Mammary microvascular endothelial cell (primary cell): ENCODE measurements around the gene SLC44A4. TPM values are rescaled to one million over a fixed set of nuclear protein-coding genes. Genes with fewer than 3 reads are reported as not detected.

ENCODE experiments used
- total RNA-seq: library from RNA; depleted of rRNA; stranded (reverse); fragments of >200 nt; gene quantifications from 2 replicates; pipeline ENCODE4 v1.2.3, GENCODE V29; 2015

SLC44A4 gene
- total RNA-seq = 0.30 and 0.33 TPM in 2 replicates

DNA sequence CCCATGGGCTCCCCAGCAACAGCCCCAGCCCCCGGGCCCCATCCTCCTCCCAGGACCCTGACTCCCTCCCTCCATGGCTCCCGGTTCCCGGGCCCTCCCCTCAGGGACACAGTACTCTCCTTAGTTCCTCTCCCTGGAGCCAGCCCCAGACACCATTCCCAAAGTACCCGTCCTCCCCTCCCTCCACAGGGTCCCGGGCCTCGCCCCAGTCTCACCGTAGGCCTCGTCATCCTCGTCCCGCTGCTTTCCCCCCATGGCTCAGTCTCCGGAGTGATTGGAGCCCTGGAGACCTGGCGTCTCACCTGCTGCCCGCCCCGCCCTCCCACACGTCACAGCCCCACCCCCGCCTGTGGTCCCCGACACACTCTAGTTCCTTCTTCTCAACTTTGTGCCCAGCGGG, at the start of gene SLC44A4:
TSS of gene SLC44A4 (minus strand) at position 272 of the 400 bp plus-strand sequence. CDS start at position 255, 17 bp downstream.

DNA sequence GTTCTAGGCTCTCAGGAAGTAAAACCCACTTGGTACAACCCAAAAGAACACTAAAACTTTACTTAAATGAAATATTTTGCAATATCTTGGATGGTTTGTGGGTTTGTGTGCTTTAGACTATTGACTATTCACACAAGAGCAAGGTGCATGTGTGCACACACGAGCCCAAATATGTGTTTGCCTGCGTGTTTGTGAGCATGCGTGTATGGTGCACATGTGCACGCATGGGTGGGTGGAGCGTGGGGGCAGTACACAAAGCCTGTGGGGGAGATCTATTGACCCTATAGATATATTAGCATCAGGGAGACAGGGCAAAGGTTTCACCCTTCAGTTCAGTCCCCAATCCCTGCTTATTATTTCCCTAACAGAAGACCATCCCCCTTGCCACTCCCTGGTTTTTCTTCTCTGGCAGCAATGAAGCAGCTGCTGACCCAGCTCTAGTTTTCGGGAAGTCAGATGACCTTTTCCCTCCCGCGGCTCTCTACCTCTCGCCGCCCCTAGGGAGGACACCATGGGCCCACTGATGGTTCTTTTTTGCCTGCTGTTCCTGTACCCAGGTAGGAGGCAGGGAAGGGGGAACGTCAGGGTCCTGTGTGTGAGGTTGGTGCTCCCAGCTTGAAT, 48.6 kb upstream of the SLC44A4 start, which contains the start of gene C2:
TSS of gene C2 (plus strand) at position 476 of the 621 bp plus-strand sequence. CDS start at position 512, 36 bp downstream.

DNA sequence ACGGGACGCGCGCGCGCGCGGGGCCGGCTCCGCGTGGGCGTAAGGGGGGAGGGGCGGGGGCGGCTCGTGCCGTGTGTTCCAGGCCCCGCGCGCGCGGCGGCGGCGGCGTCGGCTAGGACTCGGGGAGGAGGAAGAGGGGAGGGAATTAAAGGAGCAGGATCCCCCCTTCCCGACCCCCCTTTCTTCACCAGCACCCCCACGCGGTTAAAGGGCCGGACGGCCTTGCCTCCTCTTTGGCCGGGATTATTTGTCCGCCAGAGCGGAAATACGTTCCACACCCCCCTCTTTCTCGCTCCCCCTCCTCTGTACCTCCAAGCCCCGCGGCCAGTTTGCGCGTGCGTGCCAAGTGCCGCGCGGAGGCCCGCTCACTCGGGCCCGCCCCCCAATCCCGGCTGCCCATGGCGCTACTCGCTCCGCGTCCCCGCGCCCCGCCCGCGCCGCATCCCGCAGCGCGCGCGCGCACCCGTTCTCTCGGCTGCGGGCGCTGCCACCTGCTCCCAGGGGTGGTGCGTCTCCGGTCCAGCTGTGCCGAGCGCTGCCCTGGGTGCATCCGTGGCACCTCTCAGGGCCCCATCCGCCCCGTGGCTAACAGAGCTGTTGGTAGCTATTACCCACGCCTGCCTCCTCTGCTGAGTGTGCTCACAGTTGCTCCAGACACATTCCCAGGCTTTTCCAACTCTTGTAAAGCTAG, 23.3 kb upstream of the SLC44A4 start, which contains the start of gene ZBTB12:
TSS of gene ZBTB12 (minus strand) at position 134 of the 691 bp plus-strand sequence. CDS start 781 bp downstream, outside the sequence.

DNA sequence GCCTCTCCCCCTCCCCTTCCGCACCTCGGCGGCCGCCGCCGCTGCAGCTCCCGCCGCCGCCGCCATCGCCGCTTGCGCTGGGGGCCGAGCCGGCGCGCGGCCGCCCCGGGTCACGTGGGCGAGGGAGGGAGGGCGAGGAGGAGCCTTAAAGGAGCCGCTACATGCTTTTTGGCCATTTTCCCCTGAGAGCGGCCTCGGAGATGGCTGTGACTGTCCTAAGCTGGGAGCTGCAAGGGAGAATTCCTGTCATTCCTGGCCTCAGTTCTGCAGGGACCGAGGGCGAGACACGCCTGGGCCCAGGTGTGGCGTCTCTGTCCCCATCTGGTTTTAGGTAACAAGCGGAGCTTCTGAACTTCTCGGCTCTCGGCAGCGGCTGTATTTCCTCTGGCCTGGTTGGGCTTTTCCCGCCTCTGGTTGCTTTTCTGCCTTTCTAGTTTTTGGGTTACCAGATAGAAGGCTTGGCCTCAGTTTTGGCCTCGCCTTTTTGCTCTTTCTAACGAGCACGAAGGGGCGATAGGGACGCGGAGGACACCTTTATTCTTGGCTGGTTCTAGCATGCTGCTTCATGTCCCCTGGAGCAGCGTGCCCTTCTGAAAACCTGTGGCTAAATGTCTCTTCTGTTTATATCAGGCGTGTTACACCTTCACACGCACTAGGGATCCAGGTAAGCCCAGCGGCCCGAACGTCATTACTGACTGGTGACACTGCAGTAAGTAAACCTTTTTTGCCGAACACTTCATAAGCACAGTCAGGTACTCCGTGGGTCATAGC, 19.0 kb upstream of the SLC44A4 start, which contains the start of gene EHMT2:
TSS of gene EHMT2 (minus strand) at position 87 of the 771 bp plus-strand sequence. CDS start at position 66, 21 bp downstream.

DNA sequence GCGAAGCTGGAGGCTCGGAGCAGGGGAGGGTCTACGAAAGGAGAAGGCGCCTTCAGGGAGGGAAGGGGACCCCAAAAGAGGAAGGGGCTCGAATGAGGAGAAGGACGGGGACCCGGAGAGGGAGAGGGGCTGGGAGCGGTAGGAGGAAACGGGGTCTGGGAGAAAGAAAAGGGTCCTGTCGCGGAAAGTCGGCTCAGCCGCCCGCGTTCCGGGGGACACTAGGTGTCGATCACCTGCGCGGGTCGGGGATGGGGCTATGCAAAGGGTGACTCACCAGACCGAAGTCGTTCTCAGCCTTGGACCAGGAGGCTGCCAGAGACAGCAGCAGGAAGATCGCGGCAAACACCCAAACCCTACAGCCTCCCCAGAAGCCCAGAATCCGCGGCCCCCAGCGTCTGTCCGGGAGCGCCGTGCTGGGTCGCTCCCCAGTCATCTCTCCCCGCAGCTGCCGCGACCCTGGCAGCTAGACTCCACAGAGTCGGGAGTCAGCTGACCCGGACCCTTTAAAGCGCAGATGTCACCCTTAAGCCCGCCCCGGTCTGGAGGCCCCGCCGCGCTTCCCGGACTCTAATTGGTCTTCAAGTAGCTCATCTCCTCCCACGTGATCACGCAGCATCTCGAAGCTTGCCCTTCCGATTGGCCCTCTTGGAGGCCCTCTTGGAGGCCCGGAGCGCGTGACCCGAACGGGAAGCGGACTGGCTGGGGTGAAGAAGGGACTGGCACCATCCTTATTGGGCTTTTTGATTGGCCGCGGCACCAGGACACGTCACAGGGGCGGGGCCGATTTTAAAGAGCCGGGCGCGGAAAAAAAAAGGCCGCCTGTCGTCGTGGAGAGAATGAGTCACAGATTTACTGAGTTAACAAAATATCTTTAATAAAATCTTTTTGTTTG, 16.2 kb downstream of the SLC44A4 start, which contains the start of gene NEU1:
TSS of gene NEU1 (minus strand) at position 478 of the 892 bp plus-strand sequence. CDS start at position 433, 45 bp downstream.

DNA sequence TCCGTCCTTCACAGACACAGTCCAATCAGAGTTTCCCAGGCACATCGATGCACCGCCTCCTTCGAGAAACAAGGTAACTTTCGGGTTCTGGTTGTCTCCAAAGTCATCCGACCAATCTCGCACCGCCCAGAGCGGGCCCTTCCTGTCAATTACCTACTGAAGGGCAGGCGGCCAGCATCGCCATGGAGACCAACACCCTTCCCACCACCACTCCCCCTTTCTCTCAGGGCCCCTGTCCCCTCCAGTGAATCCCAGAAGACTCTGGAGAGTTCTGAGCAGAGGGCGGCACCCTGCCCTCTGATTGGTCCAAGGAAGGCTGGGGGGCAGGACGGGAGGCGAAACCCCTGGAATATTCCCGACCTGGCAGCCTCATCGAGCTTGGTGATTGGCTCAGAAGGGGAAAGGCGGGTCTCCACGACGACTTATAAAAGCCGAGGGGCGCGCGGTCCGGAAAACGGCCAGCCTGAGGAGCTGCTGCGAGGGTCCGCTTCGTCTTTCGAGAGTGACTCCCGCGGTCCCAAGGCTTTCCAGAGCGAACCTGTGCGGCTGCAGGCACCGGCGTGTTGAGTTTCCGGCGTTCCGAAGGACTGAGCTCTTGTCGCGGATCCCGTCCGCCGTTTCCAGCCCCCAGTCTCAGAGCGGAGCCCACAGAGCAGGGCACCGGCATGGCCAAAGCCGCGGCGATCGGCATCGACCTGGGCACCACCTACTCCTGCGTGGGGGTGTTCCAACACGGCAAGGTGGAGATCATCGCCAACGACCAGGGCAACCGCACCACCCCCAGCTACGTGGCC, 51.3 kb downstream of the SLC44A4 start, which contains the start of gene HSPA1B:
TSS of gene HSPA1B (plus strand) at position 453 of the 794 bp plus-strand sequence. CDS start at position 666, 213 bp downstream.

DNA sequence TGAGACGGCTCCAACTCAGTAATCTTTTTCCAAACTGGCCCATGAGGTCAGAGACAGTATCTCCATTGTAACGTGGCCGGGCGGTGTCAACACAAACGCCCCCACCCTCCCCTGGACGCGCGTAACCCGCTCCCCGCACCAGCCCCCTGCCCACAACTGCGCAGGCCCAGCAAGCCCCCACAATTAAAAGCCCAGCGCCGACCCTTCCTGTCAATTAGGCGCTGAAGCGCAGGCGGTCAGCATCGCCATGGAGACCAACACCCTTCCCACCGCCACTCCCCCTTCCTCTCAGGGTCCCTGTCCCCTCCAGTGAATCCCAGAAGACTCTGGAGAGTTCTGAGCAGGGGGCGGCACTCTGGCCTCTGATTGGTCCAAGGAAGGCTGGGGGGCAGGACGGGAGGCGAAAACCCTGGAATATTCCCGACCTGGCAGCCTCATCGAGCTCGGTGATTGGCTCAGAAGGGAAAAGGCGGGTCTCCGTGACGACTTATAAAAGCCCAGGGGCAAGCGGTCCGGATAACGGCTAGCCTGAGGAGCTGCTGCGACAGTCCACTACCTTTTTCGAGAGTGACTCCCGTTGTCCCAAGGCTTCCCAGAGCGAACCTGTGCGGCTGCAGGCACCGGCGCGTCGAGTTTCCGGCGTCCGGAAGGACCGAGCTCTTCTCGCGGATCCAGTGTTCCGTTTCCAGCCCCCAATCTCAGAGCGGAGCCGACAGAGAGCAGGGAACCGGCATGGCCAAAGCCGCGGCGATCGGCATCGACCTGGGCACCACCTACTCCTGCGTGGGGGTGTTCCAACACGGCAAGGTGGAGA, 63.6 kb downstream of the SLC44A4 start, which contains the start of the genes HSPA1A and HSPA1L:
TSS of gene HSPA1A (plus strand) at position 519 of the 814 bp plus-strand sequence. CDS start at position 733, 214 bp downstream.
TSS of gene HSPA1L (minus strand) at position 259 of the 814 bp plus-strand sequence. CDS start 3,311 bp downstream, outside the sequence.

Other genes starting within 250 kb of the SLC44A4 start
- 273 and 296 TPM in 2 replicates for gene BAG6, start 226.3 kb downstream of the SLC44A4 start, total RNA-seq
- gene APOM, start 223.1 kb downstream of the SLC44A4 start, total RNA-seq = 1.2 and 1.4 TPM in 2 replicates
- 14.2 and 15.2 TPM in 2 replicates for gene C6orf47, start 218.2 kb downstream of the SLC44A4 start, total RNA-seq
- 11.7 and 17.9 TPM in 2 replicates for gene GPANK1, start 214.0 kb downstream of the SLC44A4 start, total RNA-seq
- 279 and 308 TPM in 2 replicates for gene CSNK2B, start 212.9 kb downstream of the SLC44A4 start, total RNA-seq
- 0.93 and 3.1 TPM in 2 replicates for gene LY6G5B, start 209.0 kb downstream of the SLC44A4 start, total RNA-seq
- 2.5 and 3.3 TPM in 2 replicates for gene LY6G5C, start 197.9 kb downstream of the SLC44A4 start, total RNA-seq
- 36.2 and 38.2 TPM in 2 replicates for gene ABHD16A, start 175.7 kb downstream of the SLC44A4 start, total RNA-seq
- gene LY6G6F, start 172.1 kb downstream of the SLC44A4 start, total RNA-seq = not detected in 2 replicates
- gene LY6G6D, start 163.6 kb downstream of the SLC44A4 start, total RNA-seq = not detected in 2 replicates
- not detected in 2 replicates for gene LY6G6C, start 157.3 kb downstream of the SLC44A4 start, total RNA-seq
- not detected in 2 replicates for gene MPIG6B, start 155.6 kb downstream of the SLC44A4 start, total RNA-seq
- gene DDAH2, start 149.7 kb downstream of the SLC44A4 start, total RNA-seq = 90.3 and 106 TPM in 2 replicates
- gene CLIC1, start 142.5 kb downstream of the SLC44A4 start, total RNA-seq = 1,055 and 1,092 TPM in 2 replicates
- gene MSH5, start 139.0 kb downstream of the SLC44A4 start, total RNA-seq = 8.3 and 14.5 TPM in 2 replicates
- gene SAPCD1, start 116.3 kb downstream of the SLC44A4 start, total RNA-seq = 0.67 and 1.7 TPM in 2 replicates
- gene VWA7, start 101.7 kb downstream of the SLC44A4 start, total RNA-seq = 0.49 and 1.6 TPM in 2 replicates
- 102 and 107 TPM in 2 replicates for gene VARS1, start 83.2 kb downstream of the SLC44A4 start, total RNA-seq
- gene LSM2, start 72.0 kb downstream of the SLC44A4 start, total RNA-seq = 117 and 140 TPM in 2 replicates
- 0.33 and 0.39 TPM in 2 replicates for gene HSPA1L, start 63.7 kb downstream of the SLC44A4 start, total RNA-seq
- 158 and 167 TPM in 2 replicates for gene HSPA1A, start 63.5 kb downstream of the SLC44A4 start, total RNA-seq
- gene HSPA1B, start 51.3 kb downstream of the SLC44A4 start, total RNA-seq = 110 and 126 TPM in 2 replicates
- 96.4 and 102 TPM in 2 replicates for gene NEU1, start 16.2 kb downstream of the SLC44A4 start, total RNA-seq
- gene EHMT2, start 18.7 kb upstream of the SLC44A4 start, total RNA-seq = 35.4 and 39.2 TPM in 2 replicates
- 0.53 and 0.54 TPM in 2 replicates for gene ZBTB12, start 23.1 kb upstream of the SLC44A4 start, total RNA-seq
- not detected in 2 replicates for gene C2, start 48.7 kb upstream of the SLC44A4 start, total RNA-seq
- gene CFB, start 67.1 kb upstream of the SLC44A4 start, total RNA-seq = 3.9 and 7.0 TPM in 2 replicates
- 99.5 and 101 TPM in 2 replicates for gene NELFE, start 80.0 kb upstream of the SLC44A4 start, total RNA-seq
- 38.9 and 44.7 TPM in 2 replicates for gene SKIC2, start 80.2 kb upstream of the SLC44A4 start, total RNA-seq
- gene DXO, start 93.1 kb upstream of the SLC44A4 start, total RNA-seq = 18.7 and 22.7 TPM in 2 replicates
- 0.53 and 1.3 TPM in 2 replicates for gene C4A, start 103.1 kb upstream of the SLC44A4 start, total RNA-seq
- gene C4B, start 135.8 kb upstream of the SLC44A4 start, total RNA-seq = 0.33 and 1.6 TPM in 2 replicates
- not detected in 2 replicates for gene CYP21A2, start 159.4 kb upstream of the SLC44A4 start, total RNA-seq
- 2.5 and 3.3 TPM in 2 replicates for gene TNXB, start 230.3 kb upstream of the SLC44A4 start, total RNA-seq
- gene ATF6B, start 249.2 kb upstream of the SLC44A4 start, total RNA-seq = 21.3 and 27.2 TPM in 2 replicates